Astrocyte (in vitro differentiated cells and primary cell): ENCODE measurements around the gene TMEM8B. TPM values are rescaled to one million over a fixed set of nuclear protein-coding genes. Genes with fewer than 3 reads are reported as not detected.

Experiments
- DNase-seq: peaks from one replicate; pipeline ENCODE4 v3.0.0-alpha.2; 2010; ENCODE audit warnings: low read depth
- FAIRE-seq: peaks from 2 replicates; lab custom pipeline; 2011; peaks lifted over from hg19 to GRCh38; lab: Jason Lieb, UNC
- H2AFZ ChIP-seq: 2 replicates; pipeline ENCODE4 v1.6.0; 2012; ENCODE audit warnings: low read depth, low read length, inconsistent platforms
- H3K27ac ChIP-seq: 2 replicates; pipeline ENCODE4 v1.5.1; 2011; ENCODE audit warnings: low read depth, low read length, inconsistent platforms
- H3K27me3 ChIP-seq: 2 replicates; pipeline ENCODE4 v1.6.0; 2011; ENCODE audit warnings: low read length, inconsistent platforms; ENCODE audit not compliant: insufficient read depth
- H3K36me3 ChIP-seq: 2 replicates; pipeline ENCODE4 v1.5.1; 2011; ENCODE audit warnings: low read length, inconsistent platforms; ENCODE audit not compliant: insufficient read depth
- H3K4me1 ChIP-seq: 2 replicates; pipeline ENCODE4 v1.5.1; 2011; ENCODE audit warnings: low read length, inconsistent platforms; ENCODE audit not compliant: insufficient read depth
- H3K4me2 ChIP-seq: 2 replicates; pipeline ENCODE4 v1.6.0; 2012; ENCODE audit warnings: low read length, inconsistent platforms
- H3K4me3 ChIP-seq: 2 replicates; pipeline ENCODE4 v1.5.1; 2011; ENCODE audit warnings: low read depth, mild to moderate bottlenecking, low read length, inconsistent platforms; ENCODE audit not compliant: insufficient read depth
- H3K79me2 ChIP-seq: 2 replicates; pipeline ENCODE4 v1.6.0; 2012; ENCODE audit warnings: mild to moderate bottlenecking, low read length, inconsistent platforms; ENCODE audit not compliant: insufficient read depth
- H3K9ac ChIP-seq: 2 replicates; pipeline ENCODE4 v1.6.0; 2012; ENCODE audit warnings: mild to moderate bottlenecking, low read length, inconsistent platforms
- H3K9me3 ChIP-seq: 2 replicates; pipeline ENCODE4 v1.5.1; 2012; ENCODE audit warnings: low read depth, mild to moderate bottlenecking, low read length, inconsistent platforms; ENCODE audit not compliant: insufficient read depth
- H4K20me1 ChIP-seq: 2 replicates; pipeline ENCODE4 v1.6.0; 2012; ENCODE audit warnings: low read length, inconsistent platforms; ENCODE audit not compliant: insufficient read depth
- H3K27ac Mint-ChIP-seq: one replicate; pipeline ENCODE4 v1.8.0; 2021; ENCODE audit warnings: mild to moderate bottlenecking, mixed read lengths; ENCODE audit not compliant: unreplicated experiment
- H3K27me3 Mint-ChIP-seq: one replicate; pipeline ENCODE4 v1.8.0; 2021; ENCODE audit warnings: low read depth, mixed read lengths; ENCODE audit not compliant: unreplicated experiment
- H3K36me3 Mint-ChIP-seq: one replicate; pipeline ENCODE4 v1.8.0; 2021; ENCODE audit warnings: low read depth, mixed read lengths; ENCODE audit not compliant: unreplicated experiment
- H3K4me1 Mint-ChIP-seq: one replicate; pipeline ENCODE4 v1.8.0; 2021; ENCODE audit warnings: low read depth, mixed read lengths; ENCODE audit not compliant: unreplicated experiment
- H3K4me3 Mint-ChIP-seq: one replicate; pipeline ENCODE4 v1.8.0; 2021; ENCODE audit warnings: mild to moderate bottlenecking, moderate library complexity, mixed read lengths; ENCODE audit not compliant: unreplicated experiment
- H3K9me3 Mint-ChIP-seq: one replicate; pipeline ENCODE4 v1.8.0; 2021; ENCODE audit warnings: mild to moderate bottlenecking, mixed read lengths; ENCODE audit not compliant: unreplicated experiment
- CTCF ChIP-seq: IDR thresholded peaks from 2 replicates; pipeline ENCODE4 v1.5.1; 2011; ENCODE audit warnings: low read depth, mild to moderate bottlenecking, inconsistent platforms, low read length, moderate library complexity; ENCODE audit not compliant: insufficient read depth
- EZH2 ChIP-seq: IDR thresholded peaks from 2 replicates; pipeline ENCODE4 v1.6.1; 2012; ENCODE audit warnings: mild to moderate bottlenecking, low read length, inconsistent platforms; ENCODE audit not compliant: insufficient read depth
- total RNA-seq: library from RNA; stranded (reverse); gene quantifications from 2 replicates; pipeline ENCODE4 v1.2.1, GENCODE V29; 2021

The TMEM8B gene
- total RNA-seq, 1 donor from 2014 or later = 8.9 TPM

GRCh38 chr9:35904338-35904737 is 75.3 kb downstream of the TMEM8B start:
- Mint-ChIP-seq H3K9me3 (no peaks in the 10 kb centered on the region), H3K4me3 (no peak overlapping the region), H3K36me3 (no peaks in the 10 kb centered on the region), H3K27ac (no peak overlapping the region), H3K27me3 (peaks cover 3% of the 10 kb centered on the region), H3K4me1 (peaks cover 44% of the 10 kb centered on the region)
- H3K27ac ChIP-seq = no peak overlapping the region
- H3K4me3 ChIP-seq = no peak overlapping the region
- FAIRE-seq (no peak), DNase-seq (no peak)
- no peaks in the 10 kb centered on the region for H3K27me3 ChIP-seq
- no peak overlapping the region for H2AFZ ChIP-seq
- TF ChIP-seq EZH2 (no peak), CTCF (no peak)
- no peaks in the 10 kb centered on the region for H3K9me3 ChIP-seq
- no peaks in the 10 kb centered on the region for H3K36me3 ChIP-seq
- no peaks in the 10 kb centered on the region for H4K20me1 ChIP-seq
- H3K79me2 ChIP-seq = no peaks in the 10 kb centered on the region
- no peak overlapping the region for H3K4me2 ChIP-seq
- no peak overlapping the region for H3K9ac ChIP-seq
- peaks cover 44% of the 10 kb centered on the region for H3K4me1 ChIP-seq

GRCh38 chr9:35905051-35905781 is 76.2 kb downstream of the TMEM8B start:
- Mint-ChIP-seq H3K4me3 (no peak overlapping the region), H3K4me1 (peaks cover 47% of the 10 kb centered on the region), H3K27me3 (peaks cover 3% of the 10 kb centered on the region), H3K36me3 (no peaks in the 10 kb centered on the region), H3K9me3 (no peaks in the 10 kb centered on the region), H3K27ac (no peak overlapping the region)
- H4K20me1 ChIP-seq = no peaks in the 10 kb centered on the region
- H3K9me3 ChIP-seq = no peaks in the 10 kb centered on the region
- H3K4me3 ChIP-seq = no peak overlapping the region
- no peaks in the 10 kb centered on the region for H3K27me3 ChIP-seq
- H3K9ac ChIP-seq = peak overlapping the region; percentile 2
- peaks cover 46% of the 10 kb centered on the region for H3K4me1 ChIP-seq
- H3K79me2 ChIP-seq = no peaks in the 10 kb centered on the region
- no peak for TF ChIP-seq CTCF
- peak; percentile 26 for TF ChIP-seq EZH2
- DNase-seq (peak; percentile 51), FAIRE-seq (no peak)
- H3K36me3 ChIP-seq = no peaks in the 10 kb centered on the region
- H3K4me2 ChIP-seq = peak overlapping the region; percentile 75
- peak overlapping the region; percentile 40 for H2AFZ ChIP-seq
- H3K27ac ChIP-seq = peak overlapping the region; percentile 38
